B cell (primary cell): Measurements from ENCODE around the gene RSPO3. TPM values are rescaled to one million over a fixed set of nuclear protein-coding genes. Genes with fewer than 3 reads are reported as not detected.

Source experiments
- ATAC-seq: fragments of 200-7000 bp; cut with Tn5 transposase; one replicate; pipeline ENCODE4 v1.10.0; 2021; ENCODE audit warnings: low read depth, mild to moderate bottlenecking, moderate number of reproducible peaks, moderate library complexity
- CTCF ChIA-PET: fragments of 350-600 bp; sonication (Branson Sonifier 250); formaldehyde crosslinking; loops from one replicate; lab custom pipeline; 2021; ENCODE audit warnings: antibody characterized with exemption, inconsistent platforms; lab: Charles Lee
- POLR2A ChIA-PET: fragments of 350-600 bp; sonication (Branson Sonifier 250); formaldehyde crosslinking; loops from one replicate; lab custom pipeline; 2021; ENCODE audit warnings: antibody characterized with exemption; lab: Charles Lee
- DNase-seq: peaks from one replicate; pipeline ENCODE4 v3.0.0; 2013
- H2AFZ ChIP-seq: 2 replicates; pipeline ENCODE4 v1.6.1; 2012; ENCODE audit warnings: mild to moderate bottlenecking, low read depth, low read length; ENCODE audit not compliant: insufficient read depth, poor library complexity, severe bottlenecking
- H3K27ac ChIP-seq, 2 donors: 1 replicate in 1 of 2; 2 replicates in 1 of 2; pipeline ENCODE4 v1.5.1; 2012 to 2013; ENCODE audit warnings: low read length in 2 of 2, mild to moderate bottlenecking in 2 of 2, moderate library complexity in 1 of 2
- H3K27me3 ChIP-seq, 4 experiments: fragments of 200-600 bp in 1 of 4; sonication (generic) in 1 of 4; replicated peaks in 1 of 4; 1 replicate in 2 of 4; 2 replicates in 2 of 4; pipeline versions ENCODE4 v1.6.1 to v1.7.0; 2013 to 2016; ENCODE audit warnings: low read length in 3 of 4, mild to moderate bottlenecking in 2 of 4, mixed read lengths in 1 of 4, moderate library complexity in 1 of 4; ENCODE audit not compliant: insufficient read depth in 4 of 4, control insufficient read depth in 3 of 4; ENCODE audit errors: control extremely low read depth in 1 of 4
- H3K36me3 ChIP-seq, 2 experiments: replicated peaks in 1 of 2; 1 replicate in 1 of 2; 2 replicates in 1 of 2; pipeline versions ENCODE4 v1.6.1 to v1.7.1; 2013; ENCODE audit warnings: low read length in 1 of 2; ENCODE audit not compliant: insufficient read depth in 2 of 2, control insufficient read depth in 1 of 2; ENCODE audit errors: control extremely low read depth in 1 of 2, extremely low read depth in 1 of 2
- H3K4me1 ChIP-seq, 2 donors: fragments of 200-600 bp in 1 of 2; sonication (generic) in 1 of 2; 1 replicate in 1 of 2; 2 replicates in 1 of 2; pipeline versions ENCODE4 v1.5.1 to v1.6.1; 2013 to 2017; ENCODE audit warnings: low read length in 2 of 2; ENCODE audit not compliant: control insufficient read depth in 2 of 2, insufficient read depth in 2 of 2
- H3K4me2 ChIP-seq: replicated peaks from 2 replicates; pipeline ENCODE3; 2012; ENCODE audit warnings: mild to moderate bottlenecking, low read depth, low read length; ENCODE audit not compliant: poor library complexity, severe bottlenecking
- H3K4me3 ChIP-seq, 5 experiments: fragments of 200-600 bp in 1 of 5; sonication (generic) in 1 of 5; 1 replicate in 3 of 5; 2 replicates in 2 of 5; pipeline versions ENCODE4 v1.5.1 to v1.7.0; 2011 to 2016; ENCODE audit warnings: low read length in 4 of 5, mild to moderate bottlenecking in 4 of 5, low read depth in 2 of 5, control low read depth in 1 of 5, moderate library complexity in 1 of 5; ENCODE audit not compliant: insufficient read depth in 1 of 5; ENCODE audit errors: control extremely low read depth in 1 of 5, extremely low read depth in 1 of 5
- H3K79me2 ChIP-seq: fragments of 200-600 bp; sonication (generic); one replicate; pipeline ENCODE4 v1.6.0; 2016; ENCODE audit warnings: low read length; ENCODE audit not compliant: control insufficient read depth, insufficient read depth
- H3K9ac ChIP-seq: fragments of 200-600 bp; sonication (generic); 2 replicates; pipeline ENCODE4 v1.6.1; 2017; ENCODE audit warnings: mild to moderate bottlenecking, low read length, moderate library complexity
- H3K9me3 ChIP-seq, 3 donors: one replicate each; pipeline versions ENCODE4 v1.6.1 to v1.7.1; 2013; ENCODE audit warnings: low read length in 2 of 3; ENCODE audit not compliant: control insufficient read depth in 2 of 3, insufficient read depth in 1 of 3; ENCODE audit errors: control extremely low read depth in 1 of 3
- H4K20me1 ChIP-seq: 2 replicates; pipeline ENCODE4 v1.6.0; 2012; ENCODE audit warnings: mild to moderate bottlenecking, low read length; ENCODE audit not compliant: insufficient read depth, control insufficient read depth, poor library complexity, severe bottlenecking
- H3K27ac Mint-ChIP-seq: one replicate; pipeline ENCODE4 v1.8.0; 2021; ENCODE audit warnings: mixed read lengths
- H3K27me3 Mint-ChIP-seq: one replicate; pipeline ENCODE4 v1.8.0; 2021; ENCODE audit warnings: mixed read lengths
- H3K4me1 Mint-ChIP-seq: one replicate; pipeline ENCODE4 v1.8.0; 2021; ENCODE audit warnings: mixed read lengths
- H3K4me3 Mint-ChIP-seq: one replicate; pipeline ENCODE4 v1.8.0; 2021; ENCODE audit warnings: mixed read lengths
- H3K9me3 Mint-ChIP-seq: one replicate; pipeline ENCODE4 v1.8.0; 2022; ENCODE audit warnings: mixed read lengths; ENCODE audit not compliant: insufficient read depth
- CTCF ChIP-seq: fragments of 200-600 bp; IDR thresholded peaks from one replicate; pipeline ENCODE4 v1.8.0; 2022; ENCODE audit warnings: antibody characterized with exemption, mild to moderate bottlenecking
- EZH2 ChIP-seq: IDR thresholded peaks from 2 replicates; pipeline ENCODE4 v1.6.1; 2012; ENCODE audit warnings: borderline replicate concordance, low read depth, mild to moderate bottlenecking, moderate library complexity, low read length; ENCODE audit not compliant: insufficient read depth, poor library complexity, severe bottlenecking
- WGBS: methylation state at CpG from one replicate; pipeline ENCODE4 v1.1.5; 2013; ENCODE audit warnings: missing lambda C conversion rate; ENCODE audit not compliant: insufficient coverage; 5-methylcytosine and 5-hydroxymethylcytosine counted together
- intact Hi-C: fragments of 100-400 bp; cut with micrococcal nuclease; formaldehyde crosslinking; loops from one replicate; pipeline ENCODE4 v1.10.0; 2022
- polyA plus RNA-seq: library from polyadenylated mRNA; depleted of rRNA; stranded (reverse); fragments of >200 nt; gene quantifications from 2 replicates; pipeline ENCODE4 v1.2.3, GENCODE V29; 2012
- total RNA-seq, 2 donors: library from RNA; stranded (reverse); fragments of 120-200 nt in 1 of 2; gene quantifications; 1 replicate in 1 of 2; 2 replicates in 1 of 2; pipeline versions ENCODE4 v1.2.3 to v1.2.4, GENCODE V29; 2013 to 2022

RSPO3 gene
- total and polyA plus RNA-seq, 2 donors (not counting 1 experiment from before 2014, with no cell fraction given) = not detected

GRCh38 chr6:127083963-127084310 lies 34.5 kb upstream of the RSPO3 start:
- ChIA-PET CTCF (no interaction called here), POLR2A (no interaction called here)
- Mint-ChIP-seq H3K27me3 (no peaks in the 10 kb centered on the region), H3K9me3 (no peaks in the 10 kb centered on the region), H3K4me3 (no peak overlapping the region), H3K27ac (no peak overlapping the region), H3K4me1 (no peaks in the 10 kb centered on the region)
- DNase-seq (no peak), ATAC-seq (no peak)
- Histone ChIP-seq H3K79me2 (no peaks in the 10 kb centered on the region), H3K9ac (no peak overlapping the region), H3K36me3 (no peaks in the 10 kb centered on the region), H3K9me3 (no peaks in the 10 kb centered on the region), H3K27ac (no peak overlapping the region), H3K4me2 (no peak overlapping the region), H3K4me3 (no peak overlapping the region), H3K4me1 (no peaks in the 10 kb centered on the region), H2AFZ (no peak overlapping the region), H4K20me1 (no peaks in the 10 kb centered on the region), H3K27me3 (no peaks in the 10 kb centered on the region)
- TF ChIP-seq CTCF (no peak), EZH2 (no peak)
- 67% methylated on average over 1 of the region's 2 CpGs for WGBS
- intact Hi-C loops = no loop called here

- ATAC-seq = no peak
- CTCF ChIA-PET = no interaction called here
Measured at GRCh38 chr6:127085181-127085580, 33.3 kb upstream of the RSPO3 start.

More at GRCh38 chr6:127085181-127085580, 33.3 kb upstream of the RSPO3 start:
- intact Hi-C loops = no loop called here
- no peaks in the 10 kb centered on the region for H3K36me3 ChIP-seq
- no peaks in the 10 kb centered on the region for H3K27me3 ChIP-seq
- no peak overlapping the region for H3K4me3 ChIP-seq
- H2AFZ ChIP-seq = no peak overlapping the region
- H3K27ac Mint-ChIP-seq = no peak overlapping the region
- no peak overlapping the region for H3K27ac ChIP-seq
- no peak overlapping the region for H3K4me3 Mint-ChIP-seq
- POLR2A ChIA-PET = no interaction called here
- H3K4me2 ChIP-seq = no peak overlapping the region
- H4K20me1 ChIP-seq = no peaks in the 10 kb centered on the region
- no peak for DNase-seq
- no peak for TF ChIP-seq CTCF
- no peak for TF ChIP-seq EZH2
- no peaks in the 10 kb centered on the region for H3K9me3 ChIP-seq
- H3K4me1 ChIP-seq = no peaks in the 10 kb centered on the region
- no peaks in the 10 kb centered on the region for H3K4me1 Mint-ChIP-seq
- no peak overlapping the region for H3K9ac ChIP-seq
- no peaks in the 10 kb centered on the region for H3K27me3 Mint-ChIP-seq
- no CpG with 5 or more reads among the region's 3 CpGs for WGBS
- H3K79me2 ChIP-seq = no peaks in the 10 kb centered on the region
- no peaks in the 10 kb centered on the region for H3K9me3 Mint-ChIP-seq
